Measurements from ENCODE around the gene GPR61.

DNA sequence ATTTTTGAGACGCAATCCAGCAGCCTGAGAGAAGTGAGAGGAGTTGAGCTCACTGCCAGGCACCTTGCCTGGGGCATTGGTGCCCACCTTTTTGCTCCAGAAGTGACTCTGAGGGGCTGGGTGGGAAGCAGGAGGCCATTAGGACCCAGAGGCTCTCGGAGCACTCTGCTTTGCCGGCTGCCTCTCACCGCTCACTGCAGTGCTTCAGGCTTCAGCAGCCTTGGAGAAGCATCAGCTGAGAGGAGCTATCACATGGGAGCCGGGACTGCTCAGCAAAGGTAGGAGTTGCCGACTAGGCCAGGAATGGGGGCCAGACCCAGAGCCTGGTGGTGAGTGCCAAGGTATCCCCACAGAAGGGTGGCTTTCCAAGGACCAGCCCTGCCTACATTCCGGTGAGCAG lies at the start of gene GPR61:
- TF ChIP-seq FOXA3 (CRISPR knock-in tag; conservative IDR thresholded peaks at IDR 0.05 in 1 of 2, IDR thresholded peaks at IDR 0.05 in 1 of 2): no peak
- TF ChIP-seq, protein P1, sequence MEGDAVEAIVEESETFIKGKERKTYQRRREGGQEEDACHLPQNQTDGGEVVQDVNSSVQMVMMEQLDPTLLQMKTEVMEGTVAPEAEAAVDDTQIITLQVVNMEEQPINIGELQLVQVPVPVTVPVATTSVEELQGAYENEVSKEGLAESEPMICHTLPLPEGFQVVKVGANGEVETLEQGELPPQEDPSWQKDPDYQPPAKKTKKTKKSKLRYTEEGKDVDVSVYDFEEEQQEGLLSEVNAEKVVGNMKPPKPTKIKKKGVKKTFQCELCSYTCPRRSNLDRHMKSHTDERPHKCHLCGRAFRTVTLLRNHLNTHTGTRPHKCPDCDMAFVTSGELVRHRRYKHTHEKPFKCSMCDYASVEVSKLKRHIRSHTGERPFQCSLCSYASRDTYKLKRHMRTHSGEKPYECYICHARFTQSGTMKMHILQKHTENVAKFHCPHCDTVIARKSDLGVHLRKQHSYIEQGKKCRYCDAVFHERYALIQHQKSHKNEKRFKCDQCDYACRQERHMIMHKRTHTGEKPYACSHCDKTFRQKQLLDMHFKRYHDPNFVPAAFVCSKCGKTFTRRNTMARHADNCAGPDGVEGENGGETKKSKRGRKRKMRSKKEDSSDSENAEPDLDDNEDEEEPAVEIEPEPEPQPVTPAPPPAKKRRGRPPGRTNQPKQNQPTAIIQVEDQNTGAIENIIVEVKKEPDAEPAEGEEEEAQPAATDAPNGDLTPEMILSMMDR (IDR thresholded peaks at IDR 0.05 in 2 of 3, conservative IDR thresholded peaks at IDR 0.05 in 1 of 3; ENCODE audit: insufficient read depth in 2 of 3, low read depth in 1 of 3, low read length in 3 of 3): no peak
- TF ChIP-seq, protein P2, sequence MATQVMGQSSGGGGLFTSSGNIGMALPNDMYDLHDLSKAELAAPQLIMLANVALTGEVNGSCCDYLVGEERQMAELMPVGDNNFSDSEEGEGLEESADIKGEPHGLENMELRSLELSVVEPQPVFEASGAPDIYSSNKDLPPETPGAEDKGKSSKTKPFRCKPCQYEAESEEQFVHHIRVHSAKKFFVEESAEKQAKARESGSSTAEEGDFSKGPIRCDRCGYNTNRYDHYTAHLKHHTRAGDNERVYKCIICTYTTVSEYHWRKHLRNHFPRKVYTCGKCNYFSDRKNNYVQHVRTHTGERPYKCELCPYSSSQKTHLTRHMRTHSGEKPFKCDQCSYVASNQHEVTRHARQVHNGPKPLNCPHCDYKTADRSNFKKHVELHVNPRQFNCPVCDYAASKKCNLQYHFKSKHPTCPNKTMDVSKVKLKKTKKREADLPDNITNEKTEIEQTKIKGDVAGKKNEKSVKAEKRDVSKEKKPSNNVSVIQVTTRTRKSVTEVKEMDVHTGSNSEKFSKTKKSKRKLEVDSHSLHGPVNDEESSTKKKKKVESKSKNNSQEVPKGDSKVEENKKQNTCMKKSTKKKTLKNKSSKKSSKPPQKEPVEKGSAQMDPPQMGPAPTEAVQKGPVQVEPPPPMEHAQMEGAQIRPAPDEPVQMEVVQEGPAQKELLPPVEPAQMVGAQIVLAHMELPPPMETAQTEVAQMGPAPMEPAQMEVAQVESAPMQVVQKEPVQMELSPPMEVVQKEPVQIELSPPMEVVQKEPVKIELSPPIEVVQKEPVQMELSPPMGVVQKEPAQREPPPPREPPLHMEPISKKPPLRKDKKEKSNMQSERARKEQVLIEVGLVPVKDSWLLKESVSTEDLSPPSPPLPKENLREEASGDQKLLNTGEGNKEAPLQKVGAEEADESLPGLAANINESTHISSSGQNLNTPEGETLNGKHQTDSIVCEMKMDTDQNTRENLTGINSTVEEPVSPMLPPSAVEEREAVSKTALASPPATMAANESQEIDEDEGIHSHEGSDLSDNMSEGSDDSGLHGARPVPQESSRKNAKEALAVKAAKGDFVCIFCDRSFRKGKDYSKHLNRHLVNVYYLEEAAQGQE (IDR thresholded peaks at IDR 0.05; ENCODE audit: borderline replicate concordance): no peak
- TF ChIP-seq, protein P2 (CRISPR knock-in tag; IDR thresholded peaks at IDR 0.05; ENCODE audit: low read depth): no peak
- TF ChIP-seq, protein P3, sequence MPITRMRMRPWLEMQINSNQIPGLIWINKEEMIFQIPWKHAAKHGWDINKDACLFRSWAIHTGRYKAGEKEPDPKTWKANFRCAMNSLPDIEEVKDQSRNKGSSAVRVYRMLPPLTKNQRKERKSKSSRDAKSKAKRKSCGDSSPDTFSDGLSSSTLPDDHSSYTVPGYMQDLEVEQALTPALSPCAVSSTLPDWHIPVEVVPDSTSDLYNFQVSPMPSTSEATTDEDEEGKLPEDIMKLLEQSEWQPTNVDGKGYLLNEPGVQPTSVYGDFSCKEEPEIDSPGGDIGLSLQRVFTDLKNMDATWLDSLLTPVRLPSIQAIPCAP (CRISPR knock-in tag; IDR thresholded peaks at IDR 0.05; ENCODE audit: borderline replicate concordance): no peak
- TF ChIP-seq GATAD2A (IDR thresholded peaks at IDR 0.05): no peak
- TF ChIP-seq RFX7 (CRISPR knock-in tag; IDR thresholded peaks at IDR 0.05): no peak
- no peak for TF ChIP-seq SAP30 (IDR thresholded peaks at IDR 0.05; ENCODE audit: borderline replicate concordance, insufficient read depth, low read depth, low read length, poor library complexity, severe bottlenecking)
- no peak for TF ChIP-seq HLTF (IDR thresholded peaks at IDR 0.05)
- TF ChIP-seq POLR2A (conservative IDR thresholded peaks at IDR 0.05): no peak
- no peak for TF ChIP-seq BRCA1 (IDR thresholded peaks at IDR 0.05)
- TF ChIP-seq BRCA1 (CRISPR knock-in tag; IDR thresholded peaks at IDR 0.05): no peak

All from K562 (cell line).